OCI-LY7 (cell line): ENCODE data around the gene GALK1.

Experiments used
- CTCF ChIP-seq: fragments of 200-600 bp; sonication (generic); conservative IDR thresholded peaks from 2 replicates; pipeline ENCODE4 v1.5.1; 2014; ENCODE audit warnings: mild to moderate bottlenecking, antibody characterized with exemption, low read length, moderate library complexity, mixed read lengths
- EZH2phosphoT487 ChIP-seq: fragments of 200-600 bp; sonication (generic); IDR thresholded peaks from 2 replicates; pipeline ENCODE4 v1.6.1; 2018; ENCODE audit warnings: low read depth, borderline replicate concordance, mild to moderate bottlenecking, mixed run types, antibody characterized with exemption, low read length, moderate library complexity, mixed read lengths

- TF ChIP-seq CTCF (no peak), EZH2phosphoT487 (no peak)
These were observed 14.2 kb downstream of the GALK1 start for GRCh38 chr17:75750661-75751423.
